ENCODE data around the gene PCGF1. TPM values are rescaled to one million over a fixed set of nuclear protein-coding genes. Genes with fewer than 3 reads are reported as not detected.
A peak's percentile ranks its signal among the peaks of the same experiment; 100 is the strongest.

Gene PCGF1
- 10 to 100 TPM; 25.7 to 37.0 (median 31.2) TPM for total RNA-seq
- polyA plus RNA-seq: 10 to 100 TPM in 1 of 2 donors, 1 to 10 TPM in 1; 9.0 to 25.0 TPM
- total RNA-seq: 8.7 reads per million, percentile 33 among the genes with 10 or more reads in this experiment

- H3K27ac ChIP-seq (ENCODE audit: low read depth, low read length): peak within 1 kb of the TSS; percentile 94
- peak; percentile 97 to 99 (median 98) for DNase-seq
- POLR2A ChIA-PET: interaction anchor here (0.6 to 5.0 kb wide), 15 partner anchors 8 to 308 kb away, joined by 3 to 33 read pairs (median 4); partner anchors contain the start of genes AUP1, CCDC142, HTRA2 and LBX2
- peaks cover 47 to 58% (median 49%) of the 10 kb centered on the region in 5 donors for H3K27me3 Mint-ChIP-seq
- H3K36me3 ChIP-seq (ENCODE audit: control insufficient read depth in 2 of 3, insufficient read depth in 3 of 3, low read length in 3 of 3): peaks cover 0 to 20% (median 5%) of the 10 kb centered on the region in 3 experiments
- H3K4me3 ChIP-seq (ENCODE audit: low read length): peak within 1 kb of the TSS; percentile 96
- peak; percentile 96 for ATAC-seq
- H3K4me1 Mint-ChIP-seq: peaks cover 34 to 66% (median 57%) of the 10 kb centered on the region in 7 donors
- peaks cover 16 to 33% (median 28%) of the 10 kb centered on the region in 5 donors for H3K36me3 Mint-ChIP-seq
- H3K9me3 ChIP-seq (ENCODE audit: control insufficient read depth in 2 of 3, low read length in 3 of 3): no peaks in the 10 kb centered on the region
- intact Hi-C loops (cut with micrococcal nuclease): loop anchor here (1.0 to 10.0 kb wide), 13 partner anchors 9 to 451 kb away; partner anchors contain the start of genes AUP1 (in 2 of the 2), DOK1 (in 2 of the 2), HTRA2 (in 2 of the 2) and TTC31 (in 2 of the 2)
- peak within 1 kb of the TSS; percentile 95 to 100 (median 99) for H3K4me3 Mint-ChIP-seq
- peaks cover 0 to 6% (median 0%) of the 10 kb centered on the region in 11 donors for H3K9me3 Mint-ChIP-seq
- H3K27ac Mint-ChIP-seq: peak within 1 kb of the TSS; percentile 97 to 100 (median 100)
- H3K4me1 ChIP-seq (ENCODE audit: control insufficient read depth in 2 of 2, insufficient read depth in 2 of 2, low read length in 2 of 2): peaks cover 16 to 29% of the 10 kb centered on the region in 2 donors
- CTCF ChIA-PET: interaction anchor here (0.5 to 1.5 kb wide), 3 partner anchors 24 to 29 kb away, joined by 3 to 4 read pairs (median 4); partner anchors contain the start of genes CCDC142 and TTC31
- H3K27me3 ChIP-seq (ENCODE audit: control insufficient read depth in 2 of 2, insufficient read depth in 2 of 2, low read length in 2 of 2): peaks cover 3 to 16% of the 10 kb centered on the region in 2 donors
Measured at GRCh38 chr2:74507145-74507925, at the start of gene PCGF1. TSS of gene PCGF1 (minus strand) at chr2:74507695. CDS start at chr2:74507668, 27 bp downstream.

- ChIA-PET POLR2A (interaction anchor here (1.2 kb wide), 1 partner anchor 27 kb away, joined by 4 read pairs; the partner anchor contains the start of genes AUP1 and HTRA2), CTCF (interaction anchor here (0.7 to 2.0 kb wide), 2 partner anchors 31 to 74 kb away, joined by 3 to 5 read pairs; partner anchors contain the start of genes CCDC142 and TTC31)
- Mint-ChIP-seq H3K4me3 (peak overlapping the region in 4 of 10 donors; percentile 13 to 93 (median 66)), H3K27ac (peak overlapping the region in 4 of 9 donors; percentile 28 to 74 (median 50)), H3K4me1 (peaks cover 9 to 41% (median 18%) of the 10 kb centered on the region in 7 donors), H3K27me3 (peaks cover 0 to 14% (median 5%) of the 10 kb centered on the region in 5 donors), H3K9me3 (no peaks in the 10 kb centered on the region), H3K36me3 (peaks cover 0 to 4% (median 0%) of the 10 kb centered on the region in 5 donors)
- H3K27ac ChIP-seq (ENCODE audit: low read depth, low read length): no peak overlapping the region
- H3K9me3 ChIP-seq (ENCODE audit: control insufficient read depth in 2 of 3, low read length in 3 of 3): no peaks in the 10 kb centered on the region
- peaks cover 7 to 10% of the 10 kb centered on the region in 2 donors for H3K4me1 ChIP-seq (ENCODE audit: control insufficient read depth in 2 of 2, insufficient read depth in 2 of 2, low read length in 2 of 2)
- intact Hi-C loops (cut with micrococcal nuclease): loop anchor here in 1 of 2 donors (10.0 kb wide), 1 partner anchor 1172 kb away; the partner anchor contains the start of gene ALMS1
- no peak overlapping the region for H3K4me3 ChIP-seq (ENCODE audit: low read length)
- DNase-seq (no peak), ATAC-seq (no peak)
- H3K27me3 ChIP-seq (ENCODE audit: control insufficient read depth in 2 of 2, insufficient read depth in 2 of 2, low read length in 2 of 2): no peaks in the 10 kb centered on the region
- peaks cover 0 to 3% (median 0%) of the 10 kb centered on the region in 3 experiments for H3K36me3 ChIP-seq (ENCODE audit: control insufficient read depth in 2 of 3, insufficient read depth in 3 of 3, low read length in 3 of 3)
Measured at GRCh38 chr2:74556831-74557370, 49.4 kb upstream of the PCGF1 start.

DNA sequence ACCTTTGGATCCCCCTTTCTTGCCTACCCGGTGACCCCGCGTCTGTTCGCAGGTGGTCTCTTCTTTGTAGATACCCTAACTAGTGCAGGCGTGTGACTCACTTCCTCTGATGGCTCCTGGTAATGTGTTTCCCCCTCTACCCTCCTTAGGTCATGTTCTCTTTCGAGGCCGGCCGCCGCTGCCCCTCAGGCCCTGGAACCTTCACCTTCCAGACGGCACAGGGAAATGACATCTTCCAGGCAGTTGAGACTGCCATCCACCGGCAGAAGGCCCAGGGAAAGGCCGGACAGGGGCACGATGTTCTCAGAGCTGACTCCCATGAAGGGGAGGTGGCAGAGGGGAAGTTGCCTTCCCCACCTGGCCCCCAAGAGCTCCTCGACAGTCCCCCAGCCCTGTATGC lies 48.7 kb upstream of the PCGF1 start:
- ChIA-PET POLR2A (interaction anchor here (1.0 kb wide), 1 partner anchor 18 kb away, joined by 4 read pairs; no protein-coding TSS in a partner anchor), CTCF (interaction anchor here (0.7 to 2.0 kb wide), 2 partner anchors 32 to 73 kb away, joined by 3 to 5 read pairs; partner anchors contain the start of genes CCDC142 and TTC31)
- intact Hi-C loops (cut with micrococcal nuclease): loop anchor here in 1 of 2 donors (10.0 kb wide), 1 partner anchor 1171 kb away; the partner anchor contains the start of gene ALMS1
- Histone ChIP-seq H3K4me1 (ENCODE audit: control insufficient read depth in 2 of 2, insufficient read depth in 2 of 2, low read length in 2 of 2) (peaks cover 7 to 10% of the 10 kb centered on the region in 2 donors), H3K36me3 (ENCODE audit: control insufficient read depth in 2 of 3, insufficient read depth in 3 of 3, low read length in 3 of 3) (peaks cover 0 to 3% (median 0%) of the 10 kb centered on the region in 3 experiments), H3K4me3 (ENCODE audit: low read length) (no peak overlapping the region), H3K27ac (ENCODE audit: low read depth, low read length) (no peak overlapping the region), H3K27me3 (ENCODE audit: control insufficient read depth in 2 of 2, insufficient read depth in 2 of 2, low read length in 2 of 2) (no peaks in the 10 kb centered on the region), H3K9me3 (ENCODE audit: control insufficient read depth in 2 of 3, low read length in 3 of 3) (no peaks in the 10 kb centered on the region)
- H3K27me3 Mint-ChIP-seq: peaks cover 4 to 15% (median 6%) of the 10 kb centered on the region in 5 donors
- peak overlapping the region in 5 of 9 donors; percentile 38 to 75 (median 59) for H3K27ac Mint-ChIP-seq
- DNase-seq (no peak), ATAC-seq (no peak)
- H3K4me1 Mint-ChIP-seq: peaks cover 9 to 35% (median 18%) of the 10 kb centered on the region in 7 donors
- peaks cover 0 to 4% (median 0%) of the 10 kb centered on the region in 5 donors for H3K36me3 Mint-ChIP-seq
- no peaks in the 10 kb centered on the region for H3K9me3 Mint-ChIP-seq
- H3K4me3 Mint-ChIP-seq: peak overlapping the region; percentile 59 to 96 (median 92)

GRCh38 chr2:74555610-74556103 lies 48.2 kb upstream of the PCGF1 start:
- H3K36me3 ChIP-seq (ENCODE audit: control insufficient read depth in 2 of 3, insufficient read depth in 3 of 3, low read length in 3 of 3): peaks cover 0 to 3% (median 0%) of the 10 kb centered on the region in 3 experiments
- ChIA-PET POLR2A (interaction anchor here (0.6 to 1.2 kb wide), 5 partner anchors 11 to 377 kb away, joined by 3 to 4 read pairs (median 3); partner anchors contain the start of genes AUP1, HTRA2 and MOB1A), CTCF (no interaction called here)
- peaks cover 7 to 10% of the 10 kb centered on the region in 2 donors for H3K4me1 ChIP-seq (ENCODE audit: control insufficient read depth in 2 of 2, insufficient read depth in 2 of 2, low read length in 2 of 2)
- Mint-ChIP-seq H3K36me3 (peaks cover 0 to 4% (median 0%) of the 10 kb centered on the region in 5 donors), H3K4me1 (peaks cover 9 to 35% (median 18%) of the 10 kb centered on the region in 7 donors), H3K9me3 (no peaks in the 10 kb centered on the region), H3K27me3 (peaks cover 6 to 19% (median 11%) of the 10 kb centered on the region in 5 donors), H3K27ac (peak overlapping the region in 8 of 9 donors; percentile 62 to 95 (median 86)), H3K4me3 (peak overlapping the region; percentile 85 to 96 (median 92))
- intact Hi-C loops (cut with micrococcal nuclease): loop anchor here (1.0 to 10.0 kb wide), 5 partner anchors 31 to 1171 kb away; partner anchors contain the start of genes ALMS1 (in 1 of the 2), HK2 (in 1 of the 2) and PCGF1 (in 1 of the 2)
- H3K4me3 ChIP-seq (ENCODE audit: low read length): peak overlapping the region; percentile 70
- no peak for ATAC-seq
- peak overlapping the region; percentile 76 for H3K27ac ChIP-seq (ENCODE audit: low read depth, low read length)
- DNase-seq: no peak
- H3K9me3 ChIP-seq (ENCODE audit: control insufficient read depth in 2 of 3, low read length in 3 of 3): no peaks in the 10 kb centered on the region
- H3K27me3 ChIP-seq (ENCODE audit: control insufficient read depth in 2 of 2, insufficient read depth in 2 of 2, low read length in 2 of 2): no peaks in the 10 kb centered on the region

DNA sequence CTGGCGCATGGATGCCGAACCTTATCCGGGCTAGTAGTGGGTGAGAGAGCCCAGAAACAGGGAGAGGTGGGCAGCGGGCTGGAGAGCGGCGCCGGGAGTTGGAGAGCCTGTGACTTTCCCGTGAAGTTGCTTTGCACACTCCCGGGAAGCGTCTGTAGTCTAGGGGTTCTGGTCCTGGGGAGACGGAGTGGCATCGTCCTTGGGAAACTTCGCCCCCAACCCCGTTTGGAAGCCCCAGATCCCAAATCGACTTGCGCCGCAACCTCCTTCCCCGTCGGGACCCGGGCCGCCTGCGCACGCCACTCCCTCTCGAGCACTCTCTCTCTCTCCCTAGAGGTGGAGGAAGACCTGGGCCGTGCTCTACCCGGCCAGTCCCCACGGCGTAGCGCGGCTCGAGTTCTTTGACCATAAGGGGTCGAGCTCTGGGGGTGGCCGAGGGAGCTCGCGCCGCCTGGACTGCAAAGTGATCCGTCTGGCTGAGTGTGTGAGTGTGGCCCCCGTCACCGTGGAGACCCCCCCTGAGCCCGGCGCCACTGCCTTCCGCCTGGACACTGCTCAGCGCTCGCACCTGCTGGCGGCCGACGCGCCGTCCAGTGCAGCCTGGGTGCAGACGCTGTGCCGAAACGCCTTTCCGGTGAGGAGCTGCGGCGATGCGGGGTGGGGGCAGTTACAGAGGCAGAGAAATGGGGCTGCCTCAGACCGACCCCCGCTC lies 47.5 kb upstream of the PCGF1 start:
- CTCF ChIA-PET: no interaction called here
- peak overlapping the region; percentile 85 to 96 (median 92) for H3K4me3 Mint-ChIP-seq
- POLR2A ChIA-PET: interaction anchor here (0.6 to 1.2 kb wide), 6 partner anchors 12 to 376 kb away, joined by 3 to 4 read pairs (median 3); partner anchors contain the start of genes AUP1, HTRA2 and MOB1A
- H3K4me1 Mint-ChIP-seq: peaks cover 9 to 32% (median 16%) of the 10 kb centered on the region in 7 donors
- intact Hi-C loops (cut with micrococcal nuclease): loop anchor here (1.0 to 10.0 kb wide), 12 partner anchors 19 to 1170 kb away; partner anchors contain the start of genes AUP1 (in 2 of the 2), HTRA2 (in 2 of the 2), PCGF1 (in 2 of the 2) and SEMA4F (in 2 of the 2)
- peak overlapping the region; percentile 62 to 95 (median 86) for H3K27ac Mint-ChIP-seq
- Histone ChIP-seq H3K9me3 (ENCODE audit: control insufficient read depth in 2 of 3, low read length in 3 of 3) (no peaks in the 10 kb centered on the region), H3K36me3 (ENCODE audit: control insufficient read depth in 2 of 3, insufficient read depth in 3 of 3, low read length in 3 of 3) (peaks cover 0 to 3% (median 0%) of the 10 kb centered on the region in 3 experiments), H3K4me1 (ENCODE audit: control insufficient read depth in 2 of 2, insufficient read depth in 2 of 2, low read length in 2 of 2) (peaks cover 7 to 10% of the 10 kb centered on the region in 2 donors), H3K27ac (ENCODE audit: low read depth, low read length) (peak overlapping the region; percentile 76), H3K4me3 (ENCODE audit: low read length) (peak overlapping the region; percentile 70), H3K27me3 (ENCODE audit: control insufficient read depth in 2 of 2, insufficient read depth in 2 of 2, low read length in 2 of 2) (peaks cover 0 to under 1% of the 10 kb centered on the region in 2 donors)
- peak in 5 of 9 donors; percentile 29 to 60 (median 37) for DNase-seq
- peak; percentile 62 for ATAC-seq
- peaks cover 12 to 20% (median 18%) of the 10 kb centered on the region in 5 donors for H3K27me3 Mint-ChIP-seq
- no peaks in the 10 kb centered on the region for H3K9me3 Mint-ChIP-seq
- H3K36me3 Mint-ChIP-seq: peaks cover 0 to 4% (median 0%) of the 10 kb centered on the region in 5 donors

All from naive thymus-derived CD4-positive, alpha-beta T cell (primary cell).